Ectodermal cell (in vitro differentiated cells): Measurements from ENCODE around the gene ROBO1.

Source experiments
- H3K27ac ChIP-seq: 2 replicates; pipeline ENCODE4 v1.7.0; 2013; ENCODE audit warnings: mild to moderate bottlenecking, low read depth, low read length; ENCODE audit not compliant: insufficient read depth, poor library complexity, severe bottlenecking
- H3K27me3 ChIP-seq: 2 replicates; pipeline ENCODE4 v1.7.0; 2013; ENCODE audit warnings: mild to moderate bottlenecking, low read length; ENCODE audit not compliant: insufficient read depth, control insufficient read depth, poor library complexity, severe bottlenecking
- H3K36me3 ChIP-seq: one replicate; pipeline ENCODE4 v1.7.0; 2013; ENCODE audit warnings: low read length; ENCODE audit not compliant: control insufficient read depth, insufficient read depth
- H3K4me1 ChIP-seq: one replicate; pipeline ENCODE4 v1.7.0; 2013; ENCODE audit warnings: low read length; ENCODE audit not compliant: control insufficient read depth, insufficient read depth
- H3K4me3 ChIP-seq: 2 replicates; pipeline ENCODE4 v1.7.0; 2013; ENCODE audit warnings: low read depth, low read length, control low read depth; ENCODE audit not compliant: insufficient read depth
- H3K9me3 ChIP-seq: 2 replicates; pipeline ENCODE4 v1.7.0; 2013; ENCODE audit warnings: mild to moderate bottlenecking, low read length, moderate library complexity; ENCODE audit not compliant: control insufficient read depth
- WGBS, 2 experiments: methylation state at CpG; one replicate each; pipeline ENCODE4 v1.1.7; 2013; ENCODE audit warnings: missing lambda C conversion rate in 2 of 2; 5-methylcytosine and 5-hydroxymethylcytosine counted together

ROBO1 gene

DNA sequence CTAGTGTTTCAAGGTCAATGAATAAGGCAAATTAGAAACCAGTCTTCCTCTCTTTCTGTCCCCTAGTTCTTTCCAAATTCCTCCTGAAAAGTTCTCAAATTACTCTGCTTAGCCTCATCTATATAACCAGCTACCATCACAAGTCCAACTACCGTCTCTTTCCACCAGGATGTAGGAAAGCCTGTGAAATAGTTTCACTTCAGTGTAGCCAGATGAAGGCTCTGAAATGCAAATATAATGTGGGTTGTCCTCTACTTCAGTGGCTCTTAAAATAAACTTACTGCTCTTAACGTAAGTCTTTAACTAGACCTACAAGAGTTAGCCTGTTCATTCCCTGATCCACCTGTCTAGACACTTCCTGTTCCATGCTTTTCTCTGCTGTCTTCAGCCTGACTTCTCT is 827.7 kb downstream of the ROBO1 start:
- Histone ChIP-seq H3K4me3 (no peak overlapping the region), H3K27me3 (no peaks in the 10 kb centered on the region), H3K27ac (no peak overlapping the region), H3K9me3 (peaks cover 2% of the 10 kb centered on the region), H3K4me1 (no peaks in the 10 kb centered on the region), H3K36me3 (no peaks in the 10 kb centered on the region)
- 88 to 96% methylated on average over 2 of the region's 2 CpGs for WGBS, 2 experiments

DNA sequence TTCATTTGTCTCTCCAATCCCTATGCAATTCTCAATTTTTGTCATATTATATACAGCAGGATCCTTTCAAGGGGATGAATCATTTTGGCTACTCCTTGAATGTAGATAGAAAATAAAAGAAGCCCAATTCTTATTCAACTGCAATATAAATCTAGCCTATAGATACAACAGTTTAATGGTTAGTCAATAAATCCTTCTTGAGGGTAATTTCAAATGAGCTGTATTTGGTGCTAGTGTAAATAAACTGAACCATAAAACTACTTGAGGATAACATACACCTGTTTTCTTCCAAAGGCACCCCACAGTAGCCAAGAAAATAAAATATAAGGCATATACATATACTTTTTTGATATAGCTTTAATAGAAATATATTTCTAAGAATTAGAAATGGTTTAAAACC is 830.3 kb downstream of the ROBO1 start:
- H3K36me3 ChIP-seq, result no peaks in the 10 kb centered on the region
- H3K27me3 ChIP-seq, result no peaks in the 10 kb centered on the region
- H3K4me3 ChIP-seq, result no peak overlapping the region
- no peaks in the 10 kb centered on the region for H3K4me1 ChIP-seq
- no peak overlapping the region for H3K27ac ChIP-seq
- no peaks in the 10 kb centered on the region for H3K9me3 ChIP-seq

DNA sequence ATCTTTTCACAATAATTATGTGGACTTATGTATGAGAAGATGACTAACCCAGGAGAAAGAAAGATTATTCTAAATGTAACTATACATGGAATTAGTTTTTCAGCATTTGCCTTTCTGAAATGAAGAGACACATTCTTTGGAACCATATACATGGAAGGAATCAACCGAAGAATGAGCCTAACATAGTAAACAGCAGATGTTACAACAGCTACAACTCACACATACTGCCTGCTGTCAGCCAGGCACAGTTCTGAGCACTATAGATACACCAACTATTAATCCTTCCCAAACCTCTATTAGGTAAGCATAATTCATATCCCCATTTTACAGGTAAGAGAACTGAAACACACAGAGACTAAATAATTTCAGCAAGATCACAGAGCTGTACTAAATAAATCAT is 840.0 kb downstream of the ROBO1 start:
- no peak overlapping the region for H3K27ac ChIP-seq
- no peaks in the 10 kb centered on the region for H3K9me3 ChIP-seq
- H3K36me3 ChIP-seq, result no peaks in the 10 kb centered on the region
- no peak overlapping the region for H3K4me3 ChIP-seq
- H3K4me1 ChIP-seq, result no peaks in the 10 kb centered on the region
- WGBS, 2 experiments, result 89 to 96% methylated on average over 1 of the region's 1 CpG
- H3K27me3 ChIP-seq, result no peaks in the 10 kb centered on the region

DNA sequence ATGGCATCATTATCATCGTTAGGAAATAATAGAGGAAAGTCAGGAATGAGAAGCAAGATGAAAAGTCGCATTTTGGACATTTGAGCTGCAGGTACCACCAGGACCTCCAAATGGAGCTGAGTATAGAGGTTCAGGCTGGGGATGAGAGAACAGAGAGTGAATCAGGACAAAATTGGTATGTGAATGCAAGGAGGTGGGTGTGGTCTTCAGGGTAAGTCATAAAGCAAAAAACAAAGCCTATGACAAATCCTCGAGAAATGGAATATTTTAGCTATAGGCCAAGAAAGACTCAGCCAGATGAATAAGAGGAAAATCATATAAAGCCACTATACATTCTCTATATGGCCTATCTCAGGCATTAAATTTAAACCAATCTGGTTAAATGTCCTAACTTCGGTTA is 841.3 kb downstream of the ROBO1 start:
- Histone ChIP-seq H3K4me3 (no peak overlapping the region), H3K27ac (no peak overlapping the region), H3K9me3 (no peaks in the 10 kb centered on the region), H3K27me3 (no peaks in the 10 kb centered on the region), H3K4me1 (no peaks in the 10 kb centered on the region), H3K36me3 (no peaks in the 10 kb centered on the region)
- WGBS, 2 experiments, result 96 to 97% methylated on average over 3 to 4 of the region's 4 CpGs

DNA sequence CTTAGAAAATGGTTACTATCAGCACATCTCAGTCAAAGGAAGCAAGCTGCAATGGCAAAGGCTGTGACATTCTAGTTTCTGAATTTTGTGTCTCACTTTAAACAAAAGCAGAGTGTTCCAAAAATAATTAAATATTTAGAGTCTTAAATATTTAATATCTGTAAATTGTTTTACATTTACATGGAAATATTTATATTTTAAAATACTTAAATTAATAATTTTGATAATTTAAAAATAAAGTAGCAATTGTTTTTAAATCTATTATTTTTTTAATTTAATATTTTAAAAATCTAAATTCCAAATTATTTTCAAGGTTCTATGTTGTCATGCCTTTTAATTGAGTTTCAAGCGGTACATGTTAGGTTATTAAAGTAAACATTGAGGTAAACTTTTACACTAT is 843.1 kb downstream of the ROBO1 start:
- H3K27ac ChIP-seq, result no peak overlapping the region
- H3K4me3 ChIP-seq, result no peak overlapping the region
- no peaks in the 10 kb centered on the region for H3K27me3 ChIP-seq
- no CpG with 5 or more reads among the region's 1 CpG for WGBS, 2 experiments
- H3K9me3 ChIP-seq, result no peaks in the 10 kb centered on the region
- no peaks in the 10 kb centered on the region for H3K36me3 ChIP-seq
- H3K4me1 ChIP-seq, result no peaks in the 10 kb centered on the region

DNA sequence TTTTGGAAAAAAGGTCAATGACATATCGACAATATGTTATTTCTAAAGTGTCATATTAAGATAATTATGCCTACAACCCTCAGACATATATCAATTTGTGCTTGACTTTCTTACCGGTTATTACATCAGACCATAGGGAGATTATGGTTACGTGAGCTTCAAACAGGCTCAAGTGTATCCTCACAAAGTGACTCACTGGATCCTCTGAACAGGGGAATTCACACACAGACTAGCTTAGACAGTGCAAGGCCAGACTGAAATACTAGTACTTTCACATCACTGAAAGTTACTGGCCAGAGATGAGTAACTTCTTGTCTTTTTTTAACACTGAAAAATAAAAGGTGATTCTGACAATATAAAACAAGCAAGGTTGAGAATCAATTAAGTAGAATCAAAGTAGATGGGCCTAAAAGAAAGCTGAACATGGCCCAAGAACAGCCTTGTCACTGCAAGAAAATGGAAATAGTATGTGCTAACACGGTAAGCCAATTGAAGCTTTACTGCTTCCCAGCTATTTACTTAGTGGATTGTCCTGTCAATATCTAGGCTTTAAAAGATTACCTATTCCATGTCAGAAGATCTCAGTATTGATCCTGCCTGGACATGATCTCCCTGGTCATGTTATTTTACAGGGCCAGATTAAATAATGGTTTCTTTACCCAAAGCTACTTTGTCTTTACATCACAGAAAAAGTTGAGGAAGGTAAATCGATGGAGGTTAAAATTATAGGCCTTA is 848.6 kb downstream of the ROBO1 start:
- no peaks in the 10 kb centered on the region for H3K36me3 ChIP-seq
- no peaks in the 10 kb centered on the region for H3K27me3 ChIP-seq
- no peaks in the 10 kb centered on the region for H3K4me1 ChIP-seq
- H3K27ac ChIP-seq, result no peak overlapping the region
- 97 to 98% methylated on average over 4 to 5 of the region's 5 CpGs for WGBS, 2 experiments
- no peak overlapping the region for H3K4me3 ChIP-seq
- no peaks in the 10 kb centered on the region for H3K9me3 ChIP-seq

DNA sequence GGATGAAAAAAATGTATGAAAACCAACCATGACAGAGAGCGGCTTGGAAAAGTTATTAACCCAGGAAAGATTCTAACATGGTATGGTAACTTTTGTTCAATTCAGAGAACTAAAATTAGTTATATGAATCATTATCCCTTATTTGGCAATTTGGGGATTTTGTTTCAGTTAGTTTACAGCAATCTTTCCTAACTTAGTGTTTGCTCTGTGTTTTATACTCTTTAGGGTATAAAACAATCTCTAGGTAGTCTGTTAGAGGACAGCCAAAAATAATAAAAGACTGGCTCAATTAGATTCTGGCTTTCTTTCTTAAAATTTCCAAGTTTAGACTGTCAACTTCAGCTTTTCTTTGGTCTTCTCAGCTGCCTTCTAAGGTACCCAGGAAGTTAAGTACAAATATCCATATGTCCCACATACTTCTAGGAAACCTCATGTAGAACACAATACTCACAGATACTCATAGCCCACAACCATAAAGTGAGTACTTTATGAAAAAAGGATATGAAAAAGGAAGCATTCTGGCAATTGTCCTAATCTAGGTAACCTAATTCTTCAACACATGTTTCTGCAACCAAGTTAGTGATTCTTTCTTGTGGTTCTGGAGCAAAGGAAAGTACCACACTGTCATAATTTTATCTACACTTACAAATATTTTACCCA is 849.3 kb downstream of the ROBO1 start:
- no peaks in the 10 kb centered on the region for H3K4me1 ChIP-seq
- no peaks in the 10 kb centered on the region for H3K36me3 ChIP-seq
- H3K4me3 ChIP-seq, result no peak overlapping the region
- 89% methylated on average over 1 of the region's 1 CpG for WGBS, 2 experiments
- no peak overlapping the region for H3K27ac ChIP-seq
- no peaks in the 10 kb centered on the region for H3K27me3 ChIP-seq
- no peaks in the 10 kb centered on the region for H3K9me3 ChIP-seq

DNA sequence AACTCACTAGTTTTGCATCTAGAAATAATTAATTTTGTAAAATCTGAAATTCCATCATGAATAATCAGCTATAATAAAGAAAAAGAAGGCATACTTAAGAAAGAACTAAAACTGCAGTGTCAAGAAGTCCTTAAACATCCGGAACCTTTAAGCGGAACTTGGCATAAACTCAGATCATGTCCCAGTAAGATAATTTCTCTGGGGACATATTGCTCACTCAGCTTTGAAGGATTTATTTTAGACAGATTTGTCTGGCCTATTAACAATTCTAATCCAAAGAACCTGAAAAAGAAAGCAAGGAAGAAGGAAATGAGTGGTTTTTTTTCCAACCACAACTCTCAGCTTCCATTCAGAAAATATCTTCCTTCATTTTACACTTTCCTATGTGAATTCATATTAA is 850.3 kb downstream of the ROBO1 start:
- Histone ChIP-seq H3K4me3 (no peak overlapping the region), H3K9me3 (no peaks in the 10 kb centered on the region)
- 93 to 95% methylated on average over 2 of the region's 2 CpGs for WGBS, 2 experiments

DNA sequence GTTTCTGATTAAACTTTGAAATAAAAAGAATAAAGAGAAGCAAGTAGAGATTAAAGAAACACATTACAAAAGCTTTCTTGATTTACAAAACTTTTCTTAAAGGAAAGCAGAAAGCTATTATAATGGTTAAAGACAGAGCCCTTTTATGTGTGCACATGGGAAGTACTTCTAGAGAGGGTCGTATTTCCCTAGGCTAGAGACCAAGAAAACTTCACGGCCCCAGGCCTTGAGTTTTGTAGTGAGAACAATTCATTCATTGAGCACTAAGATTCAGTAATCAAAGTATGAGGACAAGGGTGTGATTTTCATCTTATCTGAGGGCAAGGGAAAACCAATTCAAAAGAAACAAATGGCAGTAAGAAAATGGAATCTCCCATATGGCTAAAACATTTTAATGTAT is 854.1 kb downstream of the ROBO1 start:
- H3K36me3 ChIP-seq, result no peaks in the 10 kb centered on the region
- 21 to 28% methylated on average over 2 of the region's 2 CpGs for WGBS, 2 experiments

More for the DNA sequence above, 850.3 kb downstream of the ROBO1 start:
- Histone ChIP-seq H3K27ac (no peak overlapping the region), H3K27me3 (no peaks in the 10 kb centered on the region), H3K36me3 (no peaks in the 10 kb centered on the region), H3K4me1 (no peaks in the 10 kb centered on the region)

DNA sequence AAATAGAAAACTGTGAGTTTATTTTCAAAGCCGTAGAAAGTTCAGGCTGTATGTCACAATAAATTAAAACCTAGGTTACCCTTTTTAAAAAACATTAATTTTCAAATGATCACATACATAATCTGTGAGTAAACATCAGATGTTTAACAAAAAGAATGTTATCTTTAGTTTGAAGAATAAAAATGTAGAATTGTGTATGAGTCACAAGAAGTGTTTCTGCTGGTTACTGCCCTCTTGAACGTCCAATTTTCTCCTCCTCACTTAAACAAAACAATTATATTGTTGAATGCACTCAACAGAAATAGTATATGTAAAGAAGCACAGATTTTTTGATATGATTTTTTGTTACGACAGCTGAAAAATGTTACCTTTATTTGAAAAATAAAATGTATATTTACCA is 855.1 kb downstream of the ROBO1 start:
- H3K36me3 ChIP-seq, result no peaks in the 10 kb centered on the region

More for the DNA sequence above, 854.1 kb downstream of the ROBO1 start:
- no peaks in the 10 kb centered on the region for H3K9me3 ChIP-seq
- H3K27ac ChIP-seq, result no peak overlapping the region
- no peaks in the 10 kb centered on the region for H3K4me1 ChIP-seq
- H3K4me3 ChIP-seq, result no peak overlapping the region
- H3K27me3 ChIP-seq, result no peaks in the 10 kb centered on the region

More for the DNA sequence above, 855.1 kb downstream of the ROBO1 start:
- 100% methylated on average over 1 of the region's 3 CpGs; no CpG with 5 or more reads in 1 of the 2 experiments for WGBS, 2 experiments
- H3K4me1 ChIP-seq, result no peaks in the 10 kb centered on the region
- H3K4me3 ChIP-seq, result no peak overlapping the region
- H3K27ac ChIP-seq, result no peak overlapping the region
- no peaks in the 10 kb centered on the region for H3K9me3 ChIP-seq
- no peaks in the 10 kb centered on the region for H3K27me3 ChIP-seq
